Mesodermal cell (in vitro differentiated cells): ENCODE measurements around the gene GRK6.

Experiments used
- H3K27ac ChIP-seq: 2 replicates; pipeline ENCODE4 v1.7.0; 2013; ENCODE audit warnings: mild to moderate bottlenecking, low read depth, low read length, moderate library complexity; ENCODE audit not compliant: severe bottlenecking
- H3K36me3 ChIP-seq: 2 replicates; pipeline ENCODE4 v1.7.1; 2013; ENCODE audit warnings: mild to moderate bottlenecking, low read length, moderate library complexity; ENCODE audit not compliant: control insufficient read depth, insufficient read depth
- H3K4me1 ChIP-seq: one replicate; pipeline ENCODE4 v1.7.1; 2013; ENCODE audit warnings: mild to moderate bottlenecking, low read length; ENCODE audit not compliant: insufficient read depth, control insufficient read depth, poor library complexity, severe bottlenecking
- H3K4me3 ChIP-seq: 2 replicates; pipeline ENCODE4 v1.7.0; 2013; ENCODE audit warnings: low read length, control low read depth, mild to moderate bottlenecking; ENCODE audit not compliant: insufficient read depth, poor library complexity, severe bottlenecking; ENCODE audit errors: extremely low read depth
- H3K9me3 ChIP-seq: 2 replicates; pipeline ENCODE4 v1.7.1; 2013; ENCODE audit warnings: mild to moderate bottlenecking, low read length, moderate library complexity; ENCODE audit not compliant: control insufficient read depth
- WGBS, 2 experiments: methylation state at CpG; one replicate each; pipeline ENCODE4 v1.1.5; 2013; ENCODE audit warnings: missing lambda C conversion rate in 2 of 2; ENCODE audit not compliant: insufficient coverage in 2 of 2; 5-methylcytosine and 5-hydroxymethylcytosine counted together

GRK6 gene

GRCh38 chr5:177449140-177450061, 22.9 kb downstream of the GRK6 start:
- 92 to 93% methylated on average over 15 to 18 of the region's 18 CpGs for WGBS, 2 experiments
- H3K4me3 ChIP-seq: no peak overlapping the region
- H3K36me3 ChIP-seq: peaks cover 1% of the 10 kb centered on the region
- H3K9me3 ChIP-seq: no peaks in the 10 kb centered on the region
- H3K4me1 ChIP-seq: peaks cover 9% of the 10 kb centered on the region
- no peak overlapping the region for H3K27ac ChIP-seq

DNA sequence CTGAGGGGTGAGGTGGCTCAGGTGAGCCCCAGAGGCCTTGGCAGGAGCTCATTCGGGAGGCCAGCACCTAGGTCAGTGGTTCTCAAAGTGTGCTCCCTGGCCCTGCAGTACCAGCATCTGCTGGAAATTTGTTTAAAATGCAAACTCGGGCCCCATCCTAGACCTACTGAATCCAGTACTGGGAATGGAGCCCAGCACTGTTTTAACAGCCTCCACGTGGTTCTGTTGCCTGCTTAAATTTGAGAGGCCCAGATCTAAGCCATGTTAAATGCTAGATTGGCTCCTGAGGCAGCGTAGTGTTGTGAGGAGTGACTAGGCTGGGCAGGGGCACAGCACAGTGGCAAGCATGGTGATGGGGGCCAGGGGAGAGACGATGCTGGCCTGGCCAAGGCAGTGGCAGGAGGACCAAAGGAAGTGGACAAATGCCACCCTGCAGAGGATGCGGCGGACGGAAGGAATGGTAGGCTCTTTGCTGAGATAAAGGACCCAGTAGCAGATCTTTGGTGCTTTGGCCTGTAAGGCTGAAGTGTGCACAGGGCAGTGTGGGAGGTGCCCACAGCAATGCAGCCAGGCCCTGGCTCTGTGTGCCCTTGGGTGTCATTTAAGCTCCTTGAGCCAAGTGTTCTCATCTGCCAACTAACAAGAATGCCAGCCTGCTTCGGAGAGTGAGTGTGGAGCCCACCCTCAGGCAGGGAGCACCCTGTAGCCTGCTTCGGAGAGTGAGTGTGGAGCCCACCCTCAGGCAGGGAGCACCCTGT, 24.4 kb downstream of the GRK6 start:
- WGBS, 2 experiments: 89 to 95% methylated on average over 8 of the region's 10 CpGs

DNA sequence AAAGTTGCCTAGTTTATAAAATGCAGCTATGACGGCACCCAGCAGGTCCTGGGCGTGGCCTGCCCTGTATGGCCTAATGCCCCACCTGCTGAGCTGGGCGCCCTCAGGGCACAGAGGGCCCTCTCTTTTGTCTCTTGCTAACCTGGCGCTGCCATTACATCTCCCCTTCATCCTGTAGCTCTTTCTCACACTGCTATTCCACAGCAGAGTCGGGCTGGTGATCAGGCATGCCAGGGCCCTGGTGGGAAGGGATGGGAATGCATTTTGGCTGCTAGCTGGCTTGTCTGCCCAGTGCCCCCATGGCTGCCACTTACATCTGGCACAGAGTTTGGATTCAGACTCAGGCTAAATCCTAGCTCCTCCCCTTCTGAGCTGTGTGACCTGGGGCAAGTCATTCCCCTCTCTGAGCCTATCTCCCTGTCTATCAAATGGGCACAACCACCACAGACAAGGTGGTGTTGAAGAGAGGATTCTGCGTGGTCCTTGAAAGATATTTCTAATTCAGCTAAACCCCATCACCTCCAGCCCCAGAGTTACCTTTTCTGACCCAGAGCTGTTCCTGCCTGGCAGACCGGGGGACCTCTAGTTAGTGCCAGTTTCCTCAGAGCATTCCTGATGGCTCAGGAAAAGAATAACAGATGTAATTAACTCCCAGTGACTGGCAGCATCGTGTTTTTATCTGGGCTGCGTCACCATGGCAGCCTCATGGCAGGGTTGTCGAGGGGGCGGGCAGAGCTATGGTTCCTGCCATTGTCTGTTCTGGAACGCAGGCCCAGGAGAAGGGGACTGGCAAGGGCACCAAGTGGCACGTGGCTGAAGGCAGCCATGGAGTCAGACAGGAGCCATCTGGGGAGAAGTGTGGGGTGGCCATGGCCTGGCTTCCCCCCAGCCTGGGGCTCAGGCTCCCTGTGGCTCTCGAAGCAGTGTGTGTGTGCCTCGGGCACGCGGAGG, 26.5 kb downstream of the GRK6 start:
- H3K4me1 ChIP-seq: peaks cover 14% of the 10 kb centered on the region
- no peak overlapping the region for H3K4me3 ChIP-seq
- WGBS, 2 experiments: 91 to 93% methylated on average over 10 to 13 of the region's 17 CpGs
- no peak overlapping the region for H3K27ac ChIP-seq
- H3K9me3 ChIP-seq: no peaks in the 10 kb centered on the region
- H3K36me3 ChIP-seq: peaks cover 14% of the 10 kb centered on the region

More for the DNA sequence above, 24.4 kb downstream of the GRK6 start:
- H3K27ac ChIP-seq: no peak overlapping the region
- H3K36me3 ChIP-seq: no peaks in the 10 kb centered on the region
- H3K9me3 ChIP-seq: no peaks in the 10 kb centered on the region
- H3K4me1 ChIP-seq: peaks cover 11% of the 10 kb centered on the region
- no peak overlapping the region for H3K4me3 ChIP-seq

GRCh38 chr5:177453852-177454396, 27.4 kb downstream of the GRK6 start:
- H3K36me3 ChIP-seq: peaks cover 23% of the 10 kb centered on the region
- no peaks in the 10 kb centered on the region for H3K9me3 ChIP-seq
- peak overlapping the region; percentile 45 for H3K4me3 ChIP-seq
- H3K27ac ChIP-seq: peak overlapping the region; percentile 26
- peaks cover 12% of the 10 kb centered on the region for H3K4me1 ChIP-seq
- 13 to 18% methylated on average over 20 to 24 of the region's 31 CpGs for WGBS, 2 experiments

- peak overlapping the region; percentile 72 for H3K27ac ChIP-seq
- 0 to 1% methylated on average over 68 to 71 of the region's 84 CpGs for WGBS, 2 experiments
- peak overlapping the region; percentile 45 for H3K4me3 ChIP-seq
- H3K9me3 ChIP-seq: no peaks in the 10 kb centered on the region
- H3K36me3 ChIP-seq: peaks cover 29% of the 10 kb centered on the region
- H3K4me1 ChIP-seq: peaks cover 12% of the 10 kb centered on the region
Measured at GRCh38 chr5:177454397-177455035, 28.0 kb downstream of the GRK6 start.

- 0 to 1% methylated on average over 67 to 70 of the region's 80 CpGs for WGBS, 2 experiments
- Histone ChIP-seq H3K27ac (peak overlapping the region; percentile 72), H3K4me3 (peak overlapping the region; percentile 45), H3K4me1 (peaks cover 12% of the 10 kb centered on the region), H3K9me3 (no peaks in the 10 kb centered on the region), H3K36me3 (peaks cover 36% of the 10 kb centered on the region)
Measured at GRCh38 chr5:177455036-177455660, 28.7 kb downstream of the GRK6 start.

GRCh38 chr5:177455661-177456590, 29.4 kb downstream of the GRK6 start:
- 6 to 9% methylated on average over 42 to 67 of the region's 76 CpGs for WGBS, 2 experiments
- H3K9me3 ChIP-seq: no peaks in the 10 kb centered on the region
- peak overlapping the region; percentile 45 for H3K27ac ChIP-seq
- peaks cover 42% of the 10 kb centered on the region for H3K36me3 ChIP-seq
- peak overlapping the region; percentile 45 for H3K4me3 ChIP-seq
- peaks cover 12% of the 10 kb centered on the region for H3K4me1 ChIP-seq

- Histone ChIP-seq H3K27ac (no peak overlapping the region), H3K4me1 (peaks cover 12% of the 10 kb centered on the region), H3K9me3 (no peaks in the 10 kb centered on the region), H3K36me3 (peaks cover 48% of the 10 kb centered on the region), H3K4me3 (no peak overlapping the region)
- WGBS, 2 experiments: 76 to 78% methylated on average over 6 to 7 of the region's 12 CpGs
Measured at GRCh38 chr5:177456591-177456964, 30.1 kb downstream of the GRK6 start.
